HG03342 (cell line): ENCODE data around the gene IGSF9B.

Experiments
- ATAC-seq: cut with Tn5 transposase; IDR thresholded peaks from one replicate; pipeline ENCODE4 v1.9.1; 2021; ENCODE audit warnings: mild to moderate bottlenecking, moderate library complexity; ENCODE audit not compliant: unreplicated experiment

The IGSF9B gene

GRCh38 chr11:133865466-133865865 is 91.3 kb downstream of the IGSF9B start:
- no peak for ATAC-seq

GRCh38 chr11:133864756-133865155 is 92.0 kb downstream of the IGSF9B start:
- no peak for ATAC-seq

GRCh38 chr11:133860151-133860550 is 96.6 kb downstream of the IGSF9B start:
- no peak for ATAC-seq
